ENCODE measurements around the gene C9orf50.

The C9orf50 gene

GRCh38 chr9:129587487-129588262, 33.2 kb downstream of the C9orf50 start:
- no peaks in the 10 kb centered on the region for H3F3A ChIP-seq (ENCODE audit: insufficient read depth, low read length)
- no peaks in the 10 kb centered on the region for H4K20me1 ChIP-seq (ENCODE audit: insufficient read depth, low read length)
- H3K36me3 ChIP-seq (replicated peaks; ENCODE audit: insufficient read depth, low read length) = no peaks in the 10 kb centered on the region
- no peak overlapping the region for H3K4me2 ChIP-seq (ENCODE audit: low read depth, low read length)
- no peak overlapping the region for H3K27ac ChIP-seq (ENCODE audit: low read length)
- no peaks in the 10 kb centered on the region for H3K9me2 ChIP-seq (replicated peaks; ENCODE audit: insufficient read depth, low read length)
- no peaks in the 10 kb centered on the region for H3K79me2 ChIP-seq (ENCODE audit: low read length)
- H3K4me3 ChIP-seq (ENCODE audit: low read length) = no peak overlapping the region
- H3K27me3 ChIP-seq (replicated peaks; ENCODE audit: insufficient read depth, low read length) = no peaks in the 10 kb centered on the region; the same call in 1 of the 2 replicates
- no peak overlapping the region for H2AFZ ChIP-seq (ENCODE audit: low read length)
- no peak overlapping the region for H3K9ac ChIP-seq (ENCODE audit: low read length)
- peaks cover 16% of the 10 kb centered on the region for H3K4me1 ChIP-seq (ENCODE audit: low read length)
- TF ChIP-seq EZH2 (optimal IDR thresholded peaks at IDR 0.05; ENCODE audit: low read depth, low read length) (no peak), EZH2phosphoT487 (IDR thresholded peaks at IDR 0.05; ENCODE audit: low read length) (no peak), CTCF (IDR thresholded peaks at IDR 0.05; ENCODE audit: low read length) (no peak)
- DNase-seq = no peak
- H3K9me3 ChIP-seq (replicated peaks; ENCODE audit: insufficient read depth, low read length) = no peaks in the 10 kb centered on the region

- TF ChIP-seq CTCF (IDR thresholded peaks at IDR 0.05; ENCODE audit: low read length) (no peak), EZH2 (optimal IDR thresholded peaks at IDR 0.05; ENCODE audit: low read depth, low read length) (no peak), EZH2phosphoT487 (IDR thresholded peaks at IDR 0.05; ENCODE audit: low read length) (no peak)
- Histone ChIP-seq H3K79me2 (ENCODE audit: low read length) (no peaks in the 10 kb centered on the region), H4K20me1 (ENCODE audit: insufficient read depth, low read length) (no peaks in the 10 kb centered on the region), H2AFZ (ENCODE audit: low read length) (no peak overlapping the region), H3K36me3 (replicated peaks; ENCODE audit: insufficient read depth, low read length) (no peaks in the 10 kb centered on the region), H3F3A (ENCODE audit: insufficient read depth, low read length) (no peaks in the 10 kb centered on the region), H3K9ac (ENCODE audit: low read length) (no peak overlapping the region), H3K4me2 (ENCODE audit: low read depth, low read length) (no peak overlapping the region), H3K27ac (ENCODE audit: low read length) (no peak overlapping the region), H3K4me3 (ENCODE audit: low read length) (no peak overlapping the region), H3K4me1 (ENCODE audit: low read length) (peaks cover 24% of the 10 kb centered on the region), H3K27me3 (replicated peaks; ENCODE audit: insufficient read depth, low read length) (no peaks in the 10 kb centered on the region; the same call in 1 of the 2 replicates), H3K9me2 (replicated peaks; ENCODE audit: insufficient read depth, low read length) (no peaks in the 10 kb centered on the region), H3K9me3 (replicated peaks; ENCODE audit: insufficient read depth, low read length) (no peaks in the 10 kb centered on the region)
- DNase-seq = no peak
Measured at GRCh38 chr9:129586685-129587084, 34.2 kb downstream of the C9orf50 start.

DNA sequence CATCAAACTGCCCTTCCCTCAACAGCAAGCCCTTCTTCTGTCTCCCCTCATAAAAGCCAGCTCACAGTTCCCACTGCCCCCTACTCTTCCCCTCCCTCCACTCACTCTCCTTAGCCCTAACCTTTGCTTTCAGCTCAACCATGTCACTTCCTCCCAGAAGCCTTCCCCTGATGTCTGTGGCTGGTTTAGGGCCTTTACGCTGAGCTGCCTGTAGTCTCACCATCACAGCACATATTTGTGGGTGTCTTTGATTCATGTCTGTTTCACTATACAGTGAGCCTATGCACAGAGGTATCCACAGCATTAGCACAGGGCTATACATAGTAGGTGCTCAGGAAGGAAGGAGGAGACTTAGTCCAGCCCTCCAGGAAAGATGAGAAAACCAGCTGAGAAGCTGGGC, 34.7 kb downstream of the C9orf50 start:
- no peak overlapping the region for H3K27ac ChIP-seq (ENCODE audit: low read length)
- H4K20me1 ChIP-seq (ENCODE audit: insufficient read depth, low read length) = no peaks in the 10 kb centered on the region
- H3K9me2 ChIP-seq (replicated peaks; ENCODE audit: insufficient read depth, low read length) = no peaks in the 10 kb centered on the region
- no peak for TF ChIP-seq EZH2 (optimal IDR thresholded peaks at IDR 0.05; ENCODE audit: low read depth, low read length)
- no peak for TF ChIP-seq CTCF (IDR thresholded peaks at IDR 0.05; ENCODE audit: low read length)
- TF ChIP-seq EZH2phosphoT487 (IDR thresholded peaks at IDR 0.05; ENCODE audit: low read length) = no peak
- H3K36me3 ChIP-seq (replicated peaks; ENCODE audit: insufficient read depth, low read length) = no peaks in the 10 kb centered on the region
- no peak overlapping the region for H2AFZ ChIP-seq (ENCODE audit: low read length)
- no peak for DNase-seq
- no peaks in the 10 kb centered on the region for H3F3A ChIP-seq (ENCODE audit: insufficient read depth, low read length)
- no peak overlapping the region for H3K9ac ChIP-seq (ENCODE audit: low read length)
- peaks cover 28% of the 10 kb centered on the region for H3K4me1 ChIP-seq (ENCODE audit: low read length)
- H3K79me2 ChIP-seq (ENCODE audit: low read length) = no peaks in the 10 kb centered on the region
- H3K9me3 ChIP-seq (replicated peaks; ENCODE audit: insufficient read depth, low read length) = no peaks in the 10 kb centered on the region
- no peak overlapping the region for H3K4me3 ChIP-seq (ENCODE audit: low read length)
- no peak overlapping the region for H3K4me2 ChIP-seq (ENCODE audit: low read depth, low read length)
- no peaks in the 10 kb centered on the region; the same call in 1 of the 2 replicates for H3K27me3 ChIP-seq (replicated peaks; ENCODE audit: insufficient read depth, low read length)
